Endothelial cell of umbilical vein (primary cell): ENCODE results near the gene HTR2C. TPM values are rescaled to one million over a fixed set of nuclear protein-coding genes. Genes with fewer than 3 reads are reported as not detected.

ENCODE experiments used
- BruUV-seq: library from RNA; stranded (reverse); fragments of 400-500 nt; replicated peaks from 2 replicates; lab custom pipeline; 2021; lab: Mats Ljungman, UMichigan
- CTCF ChIA-PET: fragments of 300-600, 350-600 bp; sonication (Branson Sonifier 250); formaldehyde crosslinking; loops from one replicate; lab custom pipeline; 2021; ENCODE audit warnings: antibody characterized with exemption, inconsistent platforms; lab: Charles Lee
- POLR2A ChIA-PET: fragments of 300-600, 350-600 bp; sonication (Branson Sonifier 250); formaldehyde crosslinking; loops from one replicate; lab custom pipeline; 2021; ENCODE audit warnings: antibody characterized with exemption, inconsistent platforms; lab: Charles Lee
- DNase-seq: peaks from one replicate; pipeline ENCODE4 v3.0.0-alpha.2; 2011; ENCODE audit warnings: low read depth, low spot score
- FAIRE-seq: peaks from 2 replicates; lab custom pipeline; 2011; peaks lifted over from hg19 to GRCh38; lab: Jason Lieb, UNC
- H2AFZ ChIP-seq: 2 replicates; pipeline ENCODE4 v1.6.0; 2012; ENCODE audit warnings: low read depth, low read length, control low read depth, inconsistent platforms
- H3K27ac ChIP-seq: 2 replicates; pipeline ENCODE4 v1.5.1; 2011; ENCODE audit warnings: low read depth, mild to moderate bottlenecking, control low read depth, low read length, moderate library complexity; ENCODE audit not compliant: insufficient read depth
- H3K27me3 ChIP-seq, 2 experiments: 2 replicates each; pipeline versions ENCODE4 v1.6.0 to v1.6.1; 2011; ENCODE audit warnings: low read length in 2 of 2, mixed read lengths in 1 of 2; ENCODE audit not compliant: control insufficient read depth in 2 of 2, insufficient read depth in 2 of 2
- H3K36me3 ChIP-seq, 2 experiments: 2 replicates in 1 of 2; 3 replicates in 1 of 2; pipeline ENCODE4 v1.5.1; 2011; ENCODE audit warnings: low read length in 2 of 2, mild to moderate bottlenecking in 1 of 2, moderate library complexity in 1 of 2; ENCODE audit not compliant: control insufficient read depth in 2 of 2, insufficient read depth in 2 of 2; ENCODE audit errors: extremely low read depth in 1 of 2
- H3K4me1 ChIP-seq: 3 replicates; pipeline ENCODE4 v1.5.1; 2011; ENCODE audit warnings: mild to moderate bottlenecking, low read length; ENCODE audit not compliant: control insufficient read depth, insufficient read depth; ENCODE audit errors: extremely low read depth
- H3K4me2 ChIP-seq: 2 replicates; pipeline ENCODE4 v1.6.1; 2011; ENCODE audit warnings: low read length, control low read depth, mixed read lengths; ENCODE audit not compliant: insufficient read depth
- H3K4me3 ChIP-seq, 3 experiments: fragments of 200-600 bp in 1 of 3; sonication (generic), shearing (Covaris generic) in 1 of 3; replicated peaks in 1 of 3; 2 replicates each; pipeline ENCODE4 v1.5.1; 2011 to 2016; ENCODE audit warnings: control low read depth in 3 of 3, low read length in 3 of 3, mild to moderate bottlenecking in 2 of 3, inconsistent platforms in 1 of 3, low read depth in 1 of 3, moderate library complexity in 1 of 3; ENCODE audit not compliant: insufficient read depth in 1 of 3
- H3K79me2 ChIP-seq: 2 replicates; pipeline ENCODE4 v1.6.0; 2012; ENCODE audit warnings: low read length, inconsistent platforms; ENCODE audit not compliant: control insufficient read depth, insufficient read depth
- H3K9ac ChIP-seq: replicated peaks from 2 replicates; pipeline ENCODE3; 2011; ENCODE audit warnings: low read length, control low read depth; ENCODE audit not compliant: insufficient read depth; ENCODE audit errors: extremely low read depth
- H3K9me1 ChIP-seq: replicated peaks from 3 replicates; pipeline ENCODE4 v1.6.0; 2011; ENCODE audit warnings: mild to moderate bottlenecking, low read length; ENCODE audit not compliant: control insufficient read depth, insufficient read depth; ENCODE audit errors: extremely low read depth
- H3K9me3 ChIP-seq: replicated peaks from 2 replicates; pipeline ENCODE4 v1.5.1; 2012; ENCODE audit warnings: low read length, inconsistent platforms; ENCODE audit not compliant: control insufficient read depth, insufficient read depth
- H4K20me1 ChIP-seq: replicated peaks from 2 replicates; pipeline ENCODE3; 2011; ENCODE audit warnings: mild to moderate bottlenecking, low read length; ENCODE audit not compliant: control insufficient read depth, insufficient read depth; ENCODE audit errors: extremely low read depth
- EZH2 ChIP-seq: IDR thresholded peaks from 2 replicates; pipeline ENCODE4 v1.6.1; 2012; ENCODE audit warnings: borderline replicate concordance, low read depth, mild to moderate bottlenecking, moderate library complexity, low read length, inconsistent platforms; ENCODE audit not compliant: severe bottlenecking
- FOS ChIP-seq: IDR thresholded peaks from 2 replicates; pipeline ENCODE4 v1.6.1; 2011; ENCODE audit warnings: mild to moderate bottlenecking, low read length, moderate library complexity, borderline replicate concordance; ENCODE audit not compliant: insufficient read depth
- GATA2 ChIP-seq: IDR thresholded peaks from 2 replicates; pipeline ENCODE4 v1.7.0; 2011; ENCODE audit warnings: low read depth, mild to moderate bottlenecking, moderate library complexity, mixed read lengths, low read length; ENCODE audit not compliant: insufficient read length, insufficient read depth
- JUN ChIP-seq: IDR thresholded peaks from 2 replicates; pipeline ENCODE4 v1.6.1; 2011; ENCODE audit warnings: borderline replicate concordance, low read depth; ENCODE audit not compliant: insufficient read length, insufficient read depth
- MYC ChIP-seq: IDR thresholded peaks from one replicate; pipeline ENCODE4 v1.6.1; 2011; ENCODE audit warnings: mild to moderate bottlenecking, low read depth, low read length
- POLR2A ChIP-seq: IDR thresholded peaks from 2 replicates; pipeline ENCODE4 v1.6.1; 2012; ENCODE audit warnings: low read depth, mild to moderate bottlenecking, control low read depth, low read length
- POLR2AphosphoS5 ChIP-seq: IDR thresholded peaks from 2 replicates; pipeline ENCODE4 v1.6.1; 2012; ENCODE audit warnings: low read depth, mild to moderate bottlenecking, control low read depth, low read length, moderate library complexity; ENCODE audit not compliant: insufficient read depth
- dilution Hi-C: fragments of 300-500 bp; cut with MboI; formaldehyde crosslinking; loops from one replicate; pipeline ENCODE4 v1.15.0; 2019; ENCODE audit warnings: low sequenced_read_pairs; ENCODE audit not compliant: extremely low pct_ligation_motif_present
- intact Hi-C: fragments of 100-400 bp; cut with micrococcal nuclease; formaldehyde crosslinking; loops from one replicate; pipeline ENCODE4 v1.10.0; 2022
- polyA plus RNA-seq, 4 experiments: library from polyadenylated mRNA; depleted of rRNA in 3 of 4; stranded (reverse) in 3 of 4; unstranded in 1 of 4; fragments of >200 nt; gene quantifications; 2 replicates each; pipeline versions ENCODE4 v1.2.1 to v1.2.3, GENCODE V29; 2011 to 2012; ENCODE audit warnings: missing spikeins in 1 of 4
- total RNA-seq: library from RNA; stranded (reverse); gene quantifications from 2 replicates; pipeline ENCODE4 v1.2.3, GENCODE V29; 2021
- TF ChIP-seq, protein P1 (sequence below): IDR thresholded peaks from 2 replicates; pipeline ENCODE4 v1.6.1; 2011; ENCODE audit not compliant: insufficient read depth, insufficient read length
- TF ChIP-seq, protein P2 (sequence below), 2 donors: IDR thresholded peaks; 1 replicate in 1 of 2; 2 replicates in 1 of 2; pipeline ENCODE4 v1.5.1; 2011; ENCODE audit warnings: low read length in 2 of 2, mild to moderate bottlenecking in 2 of 2, moderate library complexity in 2 of 2, control low read depth in 1 of 2, inconsistent platforms in 1 of 2, low read depth in 1 of 2; ENCODE audit not compliant: insufficient read depth in 1 of 2; ENCODE audit errors: extremely low read depth in 1 of 2

Gene HTR2C
- total and polyA plus RNA-seq, 2 donors (not counting 3 experiments of a cell fraction or from before 2014, with no cell fraction given), result not detected

DNA sequence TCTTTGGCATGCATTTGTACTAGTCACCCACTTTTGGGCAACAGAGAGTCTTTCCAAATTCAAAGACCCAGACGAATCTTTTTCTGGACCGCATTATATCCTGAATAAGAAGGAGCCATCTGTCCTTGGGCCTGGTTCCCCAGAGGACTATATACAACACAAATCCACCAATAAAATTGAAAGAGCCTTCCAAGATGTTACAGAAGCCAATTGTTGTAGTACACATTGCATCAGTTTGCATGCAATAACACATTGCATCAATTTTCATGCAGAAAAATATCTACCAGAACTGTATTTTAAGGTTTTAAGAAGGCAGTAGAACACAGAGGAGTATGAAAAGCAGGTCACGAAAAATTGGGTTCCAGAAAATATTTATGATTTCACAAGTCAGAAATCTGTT is 203.2 kb downstream of the HTR2C start:
- no peaks in the 10 kb centered on the region for H3K79me2 ChIP-seq
- H3K4me1 ChIP-seq, result no peaks in the 10 kb centered on the region
- TF ChIP-seq POLR2AphosphoS5 (no peak), MYC (no peak), GATA2 (no peak), JUN (no peak), POLR2A (no peak), EZH2 (no peak), FOS (no peak)
- TF ChIP-seq, protein P1, sequence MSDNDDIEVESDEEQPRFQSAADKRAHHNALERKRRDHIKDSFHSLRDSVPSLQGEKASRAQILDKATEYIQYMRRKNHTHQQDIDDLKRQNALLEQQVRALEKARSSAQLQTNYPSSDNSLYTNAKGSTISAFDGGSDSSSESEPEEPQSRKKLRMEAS, result no peak
- TF ChIP-seq, protein P2, sequence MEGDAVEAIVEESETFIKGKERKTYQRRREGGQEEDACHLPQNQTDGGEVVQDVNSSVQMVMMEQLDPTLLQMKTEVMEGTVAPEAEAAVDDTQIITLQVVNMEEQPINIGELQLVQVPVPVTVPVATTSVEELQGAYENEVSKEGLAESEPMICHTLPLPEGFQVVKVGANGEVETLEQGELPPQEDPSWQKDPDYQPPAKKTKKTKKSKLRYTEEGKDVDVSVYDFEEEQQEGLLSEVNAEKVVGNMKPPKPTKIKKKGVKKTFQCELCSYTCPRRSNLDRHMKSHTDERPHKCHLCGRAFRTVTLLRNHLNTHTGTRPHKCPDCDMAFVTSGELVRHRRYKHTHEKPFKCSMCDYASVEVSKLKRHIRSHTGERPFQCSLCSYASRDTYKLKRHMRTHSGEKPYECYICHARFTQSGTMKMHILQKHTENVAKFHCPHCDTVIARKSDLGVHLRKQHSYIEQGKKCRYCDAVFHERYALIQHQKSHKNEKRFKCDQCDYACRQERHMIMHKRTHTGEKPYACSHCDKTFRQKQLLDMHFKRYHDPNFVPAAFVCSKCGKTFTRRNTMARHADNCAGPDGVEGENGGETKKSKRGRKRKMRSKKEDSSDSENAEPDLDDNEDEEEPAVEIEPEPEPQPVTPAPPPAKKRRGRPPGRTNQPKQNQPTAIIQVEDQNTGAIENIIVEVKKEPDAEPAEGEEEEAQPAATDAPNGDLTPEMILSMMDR (IDR thresholded peaks at IDR 0.05; ENCODE audit: extremely low read depth in 1 of 2, insufficient read depth in 1 of 2, low read depth in 1 of 2, low read length in 2 of 2), result no peak
- ChIA-PET POLR2A (no interaction called here), CTCF (no interaction called here)
- FAIRE-seq (no peak), DNase-seq (no peak)
- H3K27ac ChIP-seq, result no peak overlapping the region
- no peak overlapping the region for H3K9ac ChIP-seq
- no peak overlapping the region for H3K4me2 ChIP-seq
- no peaks in the 10 kb centered on the region for H3K27me3 ChIP-seq
- H3K9me3 ChIP-seq, result no peaks in the 10 kb centered on the region
- no peak overlapping the region for H2AFZ ChIP-seq
- H3K36me3 ChIP-seq, result no peaks in the 10 kb centered on the region
- no peak overlapping the region for H3K4me3 ChIP-seq
- intact Hi-C loops (no loop called here), dilution Hi-C loops (no loop called here)
- BruUV-seq, result no TSS peak
- H3K9me1 ChIP-seq, result no peaks in the 10 kb centered on the region
- no peaks in the 10 kb centered on the region for H4K20me1 ChIP-seq
